SU-DHL-6 (cell line): ENCODE data around the gene HOXA7.

Experiments
- CTCF ChIP-seq: fragments of 200-600 bp; sonication (generic); IDR thresholded peaks from one replicate; pipeline ENCODE4 v1.5.1; 2017; ENCODE audit warnings: antibody characterized with exemption, mild to moderate bottlenecking, low read length, moderate library complexity; ENCODE audit not compliant: insufficient read depth, poor library complexity, severe bottlenecking
- EZH2phosphoT487 ChIP-seq: fragments of 200-600 bp; sonication (generic), shearing (Covaris generic); conservative IDR thresholded peaks from 2 replicates; pipeline ENCODE4 v1.6.1; 2018; ENCODE audit warnings: mild to moderate bottlenecking, antibody characterized with exemption, low read length, moderate library complexity, mixed read lengths

- TF ChIP-seq CTCF: no peak
- no peak for TF ChIP-seq EZH2phosphoT487
Measured at GRCh38 chr7:27199849-27200760, 43.6 kb upstream of the HOXA7 start, which contains the start of gene HOXA13.
